Measurements from ENCODE around the gene MTURN.

The MTURN gene

DNA sequence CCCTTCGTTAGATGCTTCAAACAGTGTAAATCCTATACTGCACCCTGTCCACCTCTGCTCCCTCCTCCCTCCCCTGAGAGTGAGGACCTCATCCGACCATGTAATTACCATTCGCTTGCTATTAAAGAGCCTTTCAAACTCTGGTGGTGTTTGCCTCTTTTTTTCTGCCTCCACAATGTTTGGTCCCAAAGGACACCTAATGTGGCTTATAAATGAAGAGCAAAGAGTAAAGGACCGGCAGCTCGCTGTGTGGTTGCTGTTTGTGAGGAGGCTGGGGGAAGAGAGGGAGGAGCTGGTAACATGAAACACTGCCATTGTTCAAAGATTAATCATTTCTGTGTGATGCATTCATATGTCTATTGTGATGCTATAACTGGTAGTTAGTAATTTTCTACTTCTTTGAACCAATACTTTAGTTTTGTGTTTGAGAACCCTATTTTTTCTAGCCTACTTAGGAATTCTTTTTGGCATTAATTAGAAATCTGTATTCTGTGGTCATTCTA, 27.9 kb downstream of the MTURN start:
- no peak for DNase-seq

DNA sequence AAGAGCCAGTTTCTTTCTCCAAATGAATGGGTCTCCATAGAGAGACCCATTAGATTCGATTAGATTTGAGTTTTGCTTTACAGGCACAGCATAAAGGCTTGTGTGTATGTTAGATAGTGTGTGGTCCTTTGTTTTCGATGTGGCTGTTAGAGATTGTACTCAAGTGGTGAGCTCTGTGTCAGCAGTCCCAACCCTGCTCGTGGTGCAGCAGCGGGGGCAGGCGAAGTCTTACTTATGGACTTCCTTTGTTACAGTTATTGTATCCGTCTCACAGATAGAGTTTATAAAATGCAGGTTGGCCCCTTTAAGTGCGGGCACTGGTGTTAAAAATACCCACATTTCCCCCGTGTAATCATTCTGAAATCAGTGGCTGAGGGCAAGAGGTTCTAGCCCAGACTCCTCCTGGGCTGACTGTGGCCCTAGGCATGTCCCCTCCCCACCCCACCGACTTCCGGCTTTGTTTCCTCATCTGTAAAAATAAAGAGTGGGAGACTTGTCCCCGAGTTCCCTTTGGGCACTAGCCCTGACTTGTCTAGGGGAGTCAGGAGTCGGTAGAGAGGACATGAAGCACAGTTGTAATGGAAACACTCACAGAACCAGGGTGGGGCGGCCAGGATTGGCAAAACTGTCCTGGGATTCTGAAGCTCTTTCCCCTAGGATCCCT, 28.6 kb downstream of the MTURN start:
- no peak for DNase-seq

DNA sequence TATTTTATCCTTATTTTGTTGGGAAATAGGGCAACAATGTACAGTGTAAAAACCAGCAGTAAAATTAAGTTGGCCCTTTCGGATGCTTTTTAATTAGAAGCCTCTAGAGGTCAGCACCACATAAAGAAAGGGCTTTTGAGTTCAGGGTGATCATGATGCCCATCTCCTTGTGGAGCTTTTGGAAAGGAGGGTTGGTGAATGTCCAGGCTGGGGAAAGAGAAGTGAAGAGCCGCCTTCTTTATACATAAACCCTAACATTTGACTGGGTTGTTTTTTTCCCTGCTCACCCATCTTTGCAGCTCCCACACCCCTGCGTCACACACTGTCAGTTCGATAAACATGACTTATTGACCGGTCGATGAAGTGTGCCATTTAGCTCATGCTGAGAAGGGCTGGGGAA, 29.8 kb downstream of the MTURN start:
- DNase-seq, result peak; percentile 90

- DNase-seq, result no peak
Measured at GRCh38 chr7:30165590-30165989, 30.8 kb downstream of the MTURN start.

DNA sequence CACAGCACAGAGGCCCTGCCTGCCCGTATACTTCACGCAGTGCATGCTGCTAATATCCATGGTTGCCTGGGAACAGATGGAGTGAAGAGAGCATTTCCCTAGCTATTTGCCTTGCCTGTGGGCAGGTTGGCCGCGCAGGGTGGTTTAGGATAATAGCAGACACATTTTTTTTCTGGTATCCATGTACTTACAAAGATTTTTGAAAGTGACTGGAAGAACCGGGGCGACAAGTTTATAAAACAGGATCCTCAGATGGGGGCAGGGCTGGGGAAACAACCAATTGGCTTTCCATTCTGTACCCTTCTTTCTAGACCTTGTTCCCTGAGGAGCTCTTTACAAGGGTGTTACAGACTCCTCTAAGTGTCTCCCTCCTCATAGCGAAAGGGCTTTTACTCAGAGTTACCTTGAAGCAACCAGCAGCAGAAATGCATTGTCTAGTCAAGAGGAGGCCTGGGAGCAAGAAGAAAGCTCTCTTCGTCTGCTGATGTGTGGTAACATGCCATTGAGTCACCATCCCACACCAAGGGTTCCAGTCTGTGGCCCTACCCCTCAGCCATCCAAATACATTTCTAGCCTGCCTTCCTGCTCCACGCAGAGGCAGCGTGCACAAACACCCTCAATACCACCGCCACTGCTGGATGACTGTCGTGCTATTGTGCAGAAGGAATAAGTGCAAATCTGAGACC, 31.5 kb downstream of the MTURN start:
- no peak for DNase-seq

- DNase-seq, result no peak
Measured at GRCh38 chr7:30166841-30167235, 32.1 kb downstream of the MTURN start.

DNA sequence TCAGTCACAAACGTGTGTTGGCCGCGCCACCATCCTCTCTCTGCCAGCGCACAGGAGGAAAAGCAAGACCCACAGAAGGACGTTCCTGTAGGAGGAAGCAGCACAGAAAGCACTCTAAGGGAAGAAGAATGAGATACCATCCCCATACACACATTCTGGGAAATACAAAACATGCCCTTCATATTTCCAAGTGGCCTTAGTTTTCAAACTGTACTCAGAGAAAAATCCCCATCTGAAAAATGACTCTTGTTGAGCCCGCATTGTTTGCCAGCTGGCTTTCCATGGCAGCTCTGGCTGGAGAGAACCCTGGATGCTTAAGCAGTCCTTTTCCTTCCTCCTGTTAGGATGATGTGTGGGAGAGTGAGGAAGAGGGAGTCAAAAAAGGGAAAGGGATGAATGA, 33.1 kb downstream of the MTURN start:
- no peak for DNase-seq

DNA sequence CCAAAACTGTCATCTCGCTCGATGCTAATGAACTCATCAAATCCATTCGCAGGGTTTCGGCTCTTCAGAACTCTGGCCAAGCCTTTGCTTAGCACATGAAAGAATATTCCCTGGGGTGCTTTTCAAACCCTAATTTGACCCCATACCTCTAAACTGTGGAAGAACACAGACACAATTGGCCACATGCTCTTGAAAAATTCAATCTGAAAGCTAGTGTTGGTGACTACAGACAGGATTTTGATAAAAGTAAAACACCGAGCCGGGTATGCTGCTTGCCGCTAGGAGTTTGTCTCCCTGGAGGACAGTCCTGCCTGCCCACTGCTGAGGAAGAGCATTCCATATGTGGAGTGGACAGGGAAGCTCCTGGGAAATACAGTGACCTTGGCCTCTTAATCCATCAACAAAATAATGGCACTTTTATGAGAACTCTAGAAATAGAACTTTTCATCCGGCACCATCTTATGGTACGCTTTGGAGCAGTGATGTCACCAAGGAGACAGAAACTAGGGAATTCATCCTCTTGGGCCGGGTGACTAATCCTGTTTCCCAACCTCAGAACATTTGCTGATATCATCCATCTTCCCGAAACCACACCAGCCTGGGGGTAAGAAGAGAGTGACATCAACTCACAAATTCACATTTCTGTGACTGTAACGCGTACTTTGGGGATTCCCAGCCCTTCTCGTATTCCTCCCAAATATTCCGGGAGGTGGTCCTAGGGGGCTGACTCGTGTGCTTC, 34.2 kb downstream of the MTURN start:
- DNase-seq, result no peak

GRCh38 chr7:30169579-30169978, 34.8 kb downstream of the MTURN start:
- no peak for DNase-seq

DNA sequence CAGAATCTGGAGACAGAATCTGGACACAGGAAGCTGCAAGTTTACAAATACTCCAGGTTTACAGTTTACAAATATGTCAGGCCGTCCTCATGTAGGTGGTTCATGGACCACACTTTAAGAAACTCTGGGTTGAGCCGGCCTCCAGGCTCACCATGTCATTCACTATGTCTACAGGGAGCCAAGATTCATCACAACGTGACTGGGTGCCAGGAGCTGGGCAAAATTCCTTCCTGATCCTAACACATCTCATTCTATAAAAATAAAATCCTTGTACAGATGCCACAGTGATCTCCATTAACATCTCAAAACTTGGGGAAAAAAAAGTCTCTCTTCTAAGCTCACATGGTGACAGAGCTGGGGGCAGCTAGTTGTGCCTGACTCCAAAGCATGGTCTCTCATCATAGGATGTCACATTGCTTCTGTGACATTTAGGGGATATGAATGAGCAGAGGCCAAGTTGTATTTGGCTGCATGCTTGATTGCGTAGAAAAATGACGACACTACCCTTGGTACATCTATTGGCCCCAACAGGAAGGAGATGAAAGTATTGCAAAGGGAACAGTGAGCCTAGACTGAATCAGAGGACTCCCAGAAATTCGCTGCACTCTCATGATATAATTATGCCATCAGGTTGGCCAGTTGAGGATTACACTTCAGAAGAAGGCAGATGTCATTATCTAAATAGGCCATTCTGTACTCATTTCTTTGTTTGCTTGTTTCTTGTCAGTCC, 35.9 kb downstream of the MTURN start:
- no peak for DNase-seq

GRCh38 chr7:30171766-30172447, 37.1 kb downstream of the MTURN start:
- DNase-seq, result no peak

DNA sequence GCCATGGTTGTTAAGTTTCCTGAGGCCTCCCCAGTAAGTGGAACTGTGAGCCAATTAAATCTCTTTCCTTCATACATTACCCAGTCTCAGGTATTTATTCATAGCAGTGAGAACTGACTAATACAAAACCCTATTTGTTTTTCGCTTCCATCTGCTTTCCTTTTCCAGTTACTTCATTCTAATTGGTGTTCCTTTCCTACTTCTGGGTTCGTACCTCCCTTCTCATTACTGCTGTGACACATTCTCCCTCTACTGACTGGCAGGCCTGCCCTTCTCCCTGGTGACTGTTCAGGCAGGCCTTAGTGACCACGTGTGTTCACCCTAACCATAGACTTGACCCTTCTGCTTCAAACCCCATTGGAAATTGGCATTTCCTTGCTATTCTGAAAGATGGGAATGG, 37.7 kb downstream of the MTURN start:
- peak; percentile 74 for DNase-seq

DNA sequence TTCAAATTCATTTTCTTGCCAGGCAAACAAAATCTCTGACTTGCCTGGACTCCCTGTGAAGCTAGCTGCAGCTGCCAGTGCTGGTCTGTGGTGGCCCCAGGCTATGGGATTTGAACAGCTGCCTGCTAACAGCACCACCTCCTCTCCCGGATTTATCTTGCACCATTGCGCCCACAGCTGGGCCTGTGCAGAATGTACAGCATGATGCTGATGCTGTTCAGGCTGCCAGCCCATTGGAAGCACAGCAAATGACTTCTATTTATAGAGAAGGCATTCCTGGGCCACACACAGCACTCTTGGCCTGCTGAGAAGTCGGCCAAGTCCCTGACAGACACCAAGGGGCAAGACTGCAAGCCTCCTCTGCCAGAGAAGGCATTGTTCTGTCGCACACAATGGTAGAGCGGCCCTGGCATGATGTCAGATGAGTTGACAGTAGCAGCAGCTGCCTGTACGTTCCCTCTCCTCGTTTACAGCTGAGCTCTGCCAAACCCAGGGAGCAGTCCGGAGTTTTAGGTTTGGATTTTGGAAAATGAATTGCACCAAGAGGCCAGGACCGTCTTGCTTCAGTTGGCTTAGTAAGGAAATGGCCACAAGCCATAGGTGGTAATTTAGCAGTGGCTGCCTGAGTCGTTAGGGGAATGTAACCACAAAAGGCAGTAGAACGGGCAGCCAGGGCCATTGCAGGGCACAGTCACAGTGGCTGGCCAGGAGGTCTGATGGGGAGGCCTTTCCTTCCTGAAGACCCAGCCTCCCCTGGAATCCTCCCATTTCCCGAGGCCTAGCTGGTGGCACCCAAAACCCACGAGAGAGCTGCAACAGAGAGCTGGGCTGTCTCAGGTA, 38.5 kb downstream of the MTURN start:
- peak; percentile 98 for DNase-seq

DNA sequence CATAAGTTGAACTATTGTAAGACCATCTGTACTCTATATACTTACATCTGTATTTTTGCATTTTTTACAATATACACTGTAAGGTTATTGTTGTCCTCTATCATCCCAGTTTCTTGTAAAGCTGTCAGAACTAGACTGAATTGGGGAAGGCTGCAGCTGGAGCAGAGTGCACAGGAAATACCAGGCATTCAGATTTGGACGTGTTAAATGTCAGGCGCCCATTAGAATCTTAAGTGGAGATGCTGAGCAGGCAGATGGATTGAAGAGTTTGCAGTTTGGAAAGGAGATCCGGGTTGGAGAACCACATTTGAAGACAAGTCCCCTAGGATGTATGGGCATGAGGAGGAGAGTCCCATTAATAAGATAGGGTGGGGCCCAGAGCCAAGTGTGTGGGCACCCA, 40.4 kb downstream of the MTURN start:
- no peak for DNase-seq

DNA sequence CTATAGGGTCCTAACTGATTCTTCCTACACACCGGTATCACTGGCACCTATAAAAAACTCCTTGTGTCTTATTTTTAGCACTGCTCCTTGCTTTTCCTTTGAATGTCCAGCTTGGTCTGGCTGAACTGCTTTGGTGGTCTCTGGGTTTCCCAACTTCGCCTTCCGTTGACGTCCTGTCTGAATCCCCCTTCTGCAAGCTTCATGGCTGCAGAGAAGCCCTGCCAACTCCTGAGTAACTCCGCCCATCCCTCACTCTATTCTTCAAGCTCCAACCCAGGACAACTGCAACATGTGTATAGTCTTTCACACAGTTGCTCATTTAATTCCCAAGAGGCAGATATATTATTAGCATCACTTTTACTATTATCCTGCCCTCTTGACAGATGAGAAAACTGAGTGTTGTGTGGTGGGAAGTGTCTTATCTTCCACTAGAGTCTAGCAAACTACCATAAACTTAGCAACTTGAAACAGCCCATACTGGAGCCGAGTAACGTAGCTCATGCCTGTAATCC, 40.9 kb downstream of the MTURN start:
- no peak for DNase-seq

DNA sequence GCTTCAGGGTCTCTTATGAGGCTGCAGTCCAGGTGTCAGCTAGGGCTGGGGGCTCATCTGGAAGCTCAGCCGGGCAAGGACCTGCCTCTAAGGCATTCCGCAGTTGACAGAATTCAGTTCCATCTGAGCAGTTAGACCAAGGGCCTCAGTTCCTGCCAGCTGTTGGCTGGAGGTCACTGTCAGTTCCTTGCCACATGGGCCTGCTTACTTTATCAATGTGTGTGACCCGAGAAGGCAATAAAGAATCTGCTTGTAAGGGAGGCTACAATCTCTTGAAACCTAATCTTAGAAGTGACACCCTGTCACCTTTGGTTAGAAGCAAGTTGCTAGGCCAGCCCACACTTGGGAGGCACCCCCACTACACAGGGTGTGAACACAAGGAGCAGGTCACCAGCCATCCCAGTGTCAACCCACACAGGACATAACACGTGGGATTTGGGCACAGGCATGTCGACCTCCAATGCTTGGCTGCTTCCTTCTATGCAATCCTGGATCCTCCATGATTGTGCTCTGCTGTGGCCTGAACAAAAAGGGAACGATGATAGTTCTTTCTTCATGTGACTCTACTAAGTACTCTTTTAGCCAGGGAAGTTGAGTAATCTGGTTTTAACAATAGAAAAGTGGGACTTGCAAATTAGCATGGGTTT, 41.8 kb downstream of the MTURN start:
- no peak for DNase-seq

DNA sequence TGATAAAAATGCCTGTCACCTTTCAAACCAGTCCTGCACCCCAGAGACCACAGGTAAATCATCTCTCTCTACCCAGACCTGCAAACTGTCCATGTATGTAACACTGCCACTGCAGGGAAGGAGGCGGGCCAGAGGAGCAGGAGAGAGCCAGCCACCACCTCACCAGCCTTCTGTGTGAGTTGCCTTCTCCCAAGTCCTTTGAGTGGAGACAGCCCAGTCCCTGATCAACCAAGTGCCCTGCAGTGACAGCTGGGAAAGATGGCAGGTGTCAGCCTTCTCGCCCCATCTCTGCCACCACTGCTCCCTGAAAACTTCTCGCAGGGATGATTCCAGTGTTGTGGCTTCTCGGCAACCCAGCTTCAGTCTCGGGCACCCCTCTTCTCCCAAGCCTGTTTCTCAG, 42.4 kb downstream of the MTURN start:
- no peak for DNase-seq

GRCh38 chr7:30177965-30178364, 43.2 kb downstream of the MTURN start:
- no peak for DNase-seq

GRCh38 chr7:30178748-30179436, 44.1 kb downstream of the MTURN start:
- DNase-seq, result no peak

DNA sequence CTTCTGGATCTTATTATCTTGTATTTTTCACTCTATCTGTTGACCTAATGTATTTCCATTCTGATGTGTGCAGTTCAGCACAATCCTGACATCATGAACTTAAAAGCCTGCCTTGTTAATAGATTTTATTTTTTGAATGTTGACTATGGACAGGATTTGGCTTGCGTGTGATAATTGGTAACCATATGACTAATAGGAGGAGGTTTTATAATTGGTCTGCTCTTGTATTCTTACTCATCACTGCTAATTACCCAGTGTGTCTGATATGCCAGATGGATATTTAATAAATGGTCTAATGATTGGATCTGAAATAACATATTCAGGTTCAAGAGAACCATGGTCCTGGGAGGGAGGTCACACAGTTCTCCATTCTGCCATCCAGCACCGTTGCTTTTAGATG, 45.9 kb downstream of the MTURN start:
- peak; percentile 90 for DNase-seq

Data from NCI-H1694 treated with DMSO at 0.1 percent for 48 hours (cell line).